Smooth muscle cell (in vitro differentiated cells): ENCODE results near the gene NFASC. TPM values are rescaled to one million over a fixed set of nuclear protein-coding genes. Genes with fewer than 3 reads are reported as not detected.

Experiments
- DNase-seq: peaks from one replicate; lab custom pipeline; 2025; ENCODE audit not compliant: unreplicated experiment; lab: John Stamatoyannopoulos, UW
- H2AFZ ChIP-seq: fragments of 200-600 bp; sonication (generic); 2 replicates; pipeline ENCODE4 v1.6.0; 2016; ENCODE audit warnings: antibody characterized with exemption, low read depth, mild to moderate bottlenecking
- H3F3A ChIP-seq: fragments of 200-600 bp; sonication (generic); 2 replicates; pipeline ENCODE4 v1.6.0; 2017; ENCODE audit warnings: antibody characterized with exemption, low read depth
- H3K27ac ChIP-seq: fragments of 200-600 bp; sonication (generic); 2 replicates; pipeline ENCODE4 v1.5.1; 2016; ENCODE audit warnings: low read depth, mild to moderate bottlenecking
- H3K27me3 ChIP-seq: fragments of 200-600 bp; sonication (generic); 2 replicates; pipeline ENCODE4 v1.6.1; 2016; ENCODE audit warnings: low read depth, mild to moderate bottlenecking
- H3K36me3 ChIP-seq: fragments of 200-600 bp; sonication (generic); 2 replicates; pipeline ENCODE4 v1.5.1; 2016; ENCODE audit warnings: low read depth
- H3K4me1 ChIP-seq: fragments of 200-600 bp; sonication (generic); 2 replicates; pipeline ENCODE4 v1.5.1; 2016; ENCODE audit warnings: low read depth
- H3K4me2 ChIP-seq: fragments of 200-600 bp; sonication (generic); 2 replicates; pipeline ENCODE4 v1.6.0; 2016; ENCODE audit warnings: mild to moderate bottlenecking
- H3K4me3 ChIP-seq: fragments of 200-600 bp; sonication (generic); 2 replicates; pipeline ENCODE4 v1.5.1; 2016; ENCODE audit warnings: mild to moderate bottlenecking
- H3K79me2 ChIP-seq: fragments of 200-600 bp; sonication (generic); 2 replicates; pipeline ENCODE4 v1.6.0; 2016; ENCODE audit warnings: low read depth, mild to moderate bottlenecking
- H3K9ac ChIP-seq: fragments of 200-600 bp; sonication (generic); 2 replicates; pipeline ENCODE4 v1.6.0; 2016; ENCODE audit warnings: low read depth
- H3K9me3 ChIP-seq: fragments of 200-600 bp; sonication (generic); replicated peaks from 2 replicates; pipeline ENCODE4 v1.5.1; 2016; ENCODE audit warnings: low read depth
- H4K20me1 ChIP-seq: fragments of 200-600 bp; sonication (generic); 2 replicates; pipeline ENCODE4 v1.6.0; 2016; ENCODE audit warnings: low read depth
- CTCF ChIP-seq: fragments of 200-600 bp; sonication (generic); IDR thresholded peaks from 2 replicates; pipeline ENCODE4 v1.5.1; 2017; ENCODE audit warnings: borderline replicate concordance, mild to moderate bottlenecking, antibody characterized with exemption; ENCODE audit not compliant: insufficient read depth, poor library complexity, severe bottlenecking
- WGBS: methylation state at CpG from one replicate; pipeline ENCODE4 v1.1.7; 2016; ENCODE audit warnings: low lambda C conversion rate; 5-methylcytosine and 5-hydroxymethylcytosine counted together
- polyA plus RNA-seq: library from polyadenylated mRNA; unstranded; fragments of >200 nt; fragmentation: Nextera tagmentation; extraction: Ambion mirVana; gene quantifications from 2 replicates; pipeline ENCODE4 v1.2.1, GENCODE V29; 2016
- total RNA-seq: library from RNA; depleted of rRNA; stranded (reverse); fragments of >200 nt; gene quantifications from 2 replicates; pipeline ENCODE4 v1.2.3, GENCODE V29; 2014

The NFASC gene
- total and polyA plus RNA-seq, 2 experiments from 2014 or later: 0.09 to 0.63 TPM

- Histone ChIP-seq H4K20me1 (no peaks in the 10 kb centered on the region), H3K9me3 (no peaks in the 10 kb centered on the region), H3K9ac (no peak overlapping the region), H3K36me3 (no peaks in the 10 kb centered on the region), H3K79me2 (no peaks in the 10 kb centered on the region), H3K4me3 (no peak overlapping the region), H3K27ac (no peak overlapping the region), H3K4me1 (no peaks in the 10 kb centered on the region), H3K27me3 (no peaks in the 10 kb centered on the region), H3F3A (no peaks in the 10 kb centered on the region), H2AFZ (no peak overlapping the region), H3K4me2 (no peak overlapping the region)
- TF ChIP-seq CTCF: no peak
- no peak for DNase-seq
- WGBS: 93% methylated on average over 42 of the region's 42 CpGs
Observed at GRCh38 chr1:205069371-205070125, 198.9 kb downstream of the NFASC start.

- 80% methylated on average over 2 of the region's 2 CpGs for WGBS
Observed at GRCh38 chr1:205071028-205071409, 200.4 kb downstream of the NFASC start.

GRCh38 chr1:205071801-205072200 lies 201.1 kb downstream of the NFASC start:
- H2AFZ ChIP-seq: no peak overlapping the region
- no peaks in the 10 kb centered on the region for H3K27me3 ChIP-seq
- no peaks in the 10 kb centered on the region for H3K9me3 ChIP-seq
- H3K4me1 ChIP-seq: no peaks in the 10 kb centered on the region
- TF ChIP-seq CTCF: no peak
- H3K4me2 ChIP-seq: no peak overlapping the region
- H3K9ac ChIP-seq: no peak overlapping the region
- no peak overlapping the region for H3K27ac ChIP-seq
- H3F3A ChIP-seq: no peaks in the 10 kb centered on the region
- WGBS: 88% methylated on average over 12 of the region's 12 CpGs
- no peaks in the 10 kb centered on the region for H3K36me3 ChIP-seq
- DNase-seq: no peak
- H3K4me3 ChIP-seq: no peak overlapping the region
- no peaks in the 10 kb centered on the region for H4K20me1 ChIP-seq
- no peaks in the 10 kb centered on the region for H3K79me2 ChIP-seq

More at GRCh38 chr1:205071028-205071409, 200.4 kb downstream of the NFASC start:
- no peak for TF ChIP-seq CTCF
- Histone ChIP-seq H3K79me2 (no peaks in the 10 kb centered on the region), H3K9ac (no peak overlapping the region), H3K27ac (no peak overlapping the region), H3K9me3 (no peaks in the 10 kb centered on the region), H3K27me3 (no peaks in the 10 kb centered on the region), H3K4me1 (no peaks in the 10 kb centered on the region), H4K20me1 (no peaks in the 10 kb centered on the region), H3K4me3 (no peak overlapping the region), H3K4me2 (no peak overlapping the region), H2AFZ (no peak overlapping the region), H3F3A (no peaks in the 10 kb centered on the region), H3K36me3 (no peaks in the 10 kb centered on the region)
- no peak for DNase-seq

- no peak overlapping the region for H3K4me2 ChIP-seq
- no peaks in the 10 kb centered on the region for H3K36me3 ChIP-seq
- no peak overlapping the region for H3K4me3 ChIP-seq
- H4K20me1 ChIP-seq: no peaks in the 10 kb centered on the region
- H2AFZ ChIP-seq: no peak overlapping the region
- no peaks in the 10 kb centered on the region for H3K27me3 ChIP-seq
- DNase-seq: no peak
- H3K4me1 ChIP-seq: no peaks in the 10 kb centered on the region
- H3K79me2 ChIP-seq: no peaks in the 10 kb centered on the region
- no peak for TF ChIP-seq CTCF
- no peak overlapping the region for H3K9ac ChIP-seq
- H3K27ac ChIP-seq: no peak overlapping the region
- WGBS: 87% methylated on average over 9 of the region's 9 CpGs
- no peaks in the 10 kb centered on the region for H3K9me3 ChIP-seq
- no peaks in the 10 kb centered on the region for H3F3A ChIP-seq
Observed at GRCh38 chr1:205072286-205072685, 201.6 kb downstream of the NFASC start.
